PC-9 (cell line): ENCODE measurements around the gene CIAO2A.

Experiments used
- EZH2 ChIP-seq: fragments of 200-600 bp; sonication (generic); IDR thresholded peaks from 2 replicates; pipeline ENCODE4 v1.8.0; 2017; ENCODE audit warnings: antibody characterized with exemption, low read depth
- TF ChIP-seq, protein P1 (sequence below): fragments of 200-600 bp; sonication (generic); conservative IDR thresholded peaks from 2 replicates; pipeline ENCODE4 v1.6.1; 2017; ENCODE audit warnings: mixed run types, antibody characterized with exemption, mild to moderate bottlenecking, moderate library complexity

GRCh38 chr15:64110950-64111678, 17.5 kb upstream of the CIAO2A start:
- TF ChIP-seq, protein P1, sequence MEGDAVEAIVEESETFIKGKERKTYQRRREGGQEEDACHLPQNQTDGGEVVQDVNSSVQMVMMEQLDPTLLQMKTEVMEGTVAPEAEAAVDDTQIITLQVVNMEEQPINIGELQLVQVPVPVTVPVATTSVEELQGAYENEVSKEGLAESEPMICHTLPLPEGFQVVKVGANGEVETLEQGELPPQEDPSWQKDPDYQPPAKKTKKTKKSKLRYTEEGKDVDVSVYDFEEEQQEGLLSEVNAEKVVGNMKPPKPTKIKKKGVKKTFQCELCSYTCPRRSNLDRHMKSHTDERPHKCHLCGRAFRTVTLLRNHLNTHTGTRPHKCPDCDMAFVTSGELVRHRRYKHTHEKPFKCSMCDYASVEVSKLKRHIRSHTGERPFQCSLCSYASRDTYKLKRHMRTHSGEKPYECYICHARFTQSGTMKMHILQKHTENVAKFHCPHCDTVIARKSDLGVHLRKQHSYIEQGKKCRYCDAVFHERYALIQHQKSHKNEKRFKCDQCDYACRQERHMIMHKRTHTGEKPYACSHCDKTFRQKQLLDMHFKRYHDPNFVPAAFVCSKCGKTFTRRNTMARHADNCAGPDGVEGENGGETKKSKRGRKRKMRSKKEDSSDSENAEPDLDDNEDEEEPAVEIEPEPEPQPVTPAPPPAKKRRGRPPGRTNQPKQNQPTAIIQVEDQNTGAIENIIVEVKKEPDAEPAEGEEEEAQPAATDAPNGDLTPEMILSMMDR: no peak
- TF ChIP-seq EZH2: no peak
